Epithelial cell of prostate (primary cell): ENCODE data around the gene TOP1.

ENCODE experiments used
- DNase-seq: peaks from one replicate; pipeline ENCODE4 v3.0.0-alpha.2; 2011; ENCODE audit warnings: low read depth, low spot score
- H3K27ac ChIP-seq: fragments of 450-650 bp; 2 replicates; pipeline ENCODE4 v1.5.1; 2017; ENCODE audit warnings: mild to moderate bottlenecking

Gene TOP1

GRCh38 chr20:41160686-41161085, 132.1 kb downstream of the TOP1 start:
- DNase-seq, result no peak

GRCh38 chr20:41161886-41162285, 133.3 kb downstream of the TOP1 start:
- DNase-seq, result no peak
- no peak overlapping the region for H3K27ac ChIP-seq

More at GRCh38 chr20:41160686-41161085, 132.1 kb downstream of the TOP1 start:
- H3K27ac ChIP-seq, result no peak overlapping the region

- no peak for DNase-seq
- H3K27ac ChIP-seq, result no peak overlapping the region
Observed at GRCh38 chr20:41162396-41162795, 133.8 kb downstream of the TOP1 start.

GRCh38 chr20:41163821-41164220, 135.2 kb downstream of the TOP1 start:
- H3K27ac ChIP-seq, result no peak overlapping the region
- no peak for DNase-seq

GRCh38 chr20:41165001-41165882, 136.6 kb downstream of the TOP1 start:
- H3K27ac ChIP-seq, result no peak overlapping the region
- no peak for DNase-seq

GRCh38 chr20:41166201-41167117, 137.8 kb downstream of the TOP1 start:
- no peak for DNase-seq
- no peak overlapping the region for H3K27ac ChIP-seq

GRCh38 chr20:41167118-41167470, 138.5 kb downstream of the TOP1 start:
- H3K27ac ChIP-seq, result no peak overlapping the region
- no peak for DNase-seq

GRCh38 chr20:41167481-41168253, 139.0 kb downstream of the TOP1 start:
- DNase-seq, result no peak
- H3K27ac ChIP-seq, result no peak overlapping the region

GRCh38 chr20:41168281-41169161, 139.9 kb downstream of the TOP1 start:
- H3K27ac ChIP-seq, result no peak overlapping the region

GRCh38 chr20:41169162-41169690, 140.6 kb downstream of the TOP1 start:
- no peak overlapping the region for H3K27ac ChIP-seq
- no peak for DNase-seq

More at GRCh38 chr20:41168281-41169161, 139.9 kb downstream of the TOP1 start:
- no peak for DNase-seq

GRCh38 chr20:41169791-41170351, 141.2 kb downstream of the TOP1 start:
- H3K27ac ChIP-seq, result peak overlapping the region; percentile 31
- DNase-seq, result peak; percentile 73

GRCh38 chr20:41170386-41171105, 141.9 kb downstream of the TOP1 start:
- H3K27ac ChIP-seq, result peak overlapping the region; percentile 31

GRCh38 chr20:41171736-41172295, 143.2 kb downstream of the TOP1 start:
- DNase-seq, result no peak
- H3K27ac ChIP-seq, result peak overlapping the region; percentile 16

More at GRCh38 chr20:41170386-41171105, 141.9 kb downstream of the TOP1 start:
- DNase-seq, result no peak

- no peak for DNase-seq
- peak overlapping the region; percentile 16 for H3K27ac ChIP-seq
Observed at GRCh38 chr20:41172296-41173140, 143.9 kb downstream of the TOP1 start.

GRCh38 chr20:41173161-41173721, 144.6 kb downstream of the TOP1 start:
- no peak overlapping the region for H3K27ac ChIP-seq
- no peak for DNase-seq

GRCh38 chr20:41173791-41174341, 145.2 kb downstream of the TOP1 start:
- DNase-seq, result no peak
- no peak overlapping the region for H3K27ac ChIP-seq
